GM23248 (cell line): ENCODE measurements around the gene CD38.

Experiments
- EZH2 ChIP-seq: fragments of 200-600 bp; sonication (generic); IDR thresholded peaks from 2 replicates; pipeline ENCODE4 v1.6.1; 2018; ENCODE audit warnings: antibody characterized with exemption, mild to moderate bottlenecking; ENCODE audit not compliant: insufficient read depth, poor library complexity, severe bottlenecking
- EZH2phosphoT487 ChIP-seq: fragments of 200-600 bp; sonication (generic); IDR thresholded peaks from 2 replicates; pipeline ENCODE4 v1.6.1; 2018; ENCODE audit warnings: antibody characterized with exemption, moderate library complexity, mild to moderate bottlenecking, low read depth; ENCODE audit not compliant: insufficient read depth

DNA sequence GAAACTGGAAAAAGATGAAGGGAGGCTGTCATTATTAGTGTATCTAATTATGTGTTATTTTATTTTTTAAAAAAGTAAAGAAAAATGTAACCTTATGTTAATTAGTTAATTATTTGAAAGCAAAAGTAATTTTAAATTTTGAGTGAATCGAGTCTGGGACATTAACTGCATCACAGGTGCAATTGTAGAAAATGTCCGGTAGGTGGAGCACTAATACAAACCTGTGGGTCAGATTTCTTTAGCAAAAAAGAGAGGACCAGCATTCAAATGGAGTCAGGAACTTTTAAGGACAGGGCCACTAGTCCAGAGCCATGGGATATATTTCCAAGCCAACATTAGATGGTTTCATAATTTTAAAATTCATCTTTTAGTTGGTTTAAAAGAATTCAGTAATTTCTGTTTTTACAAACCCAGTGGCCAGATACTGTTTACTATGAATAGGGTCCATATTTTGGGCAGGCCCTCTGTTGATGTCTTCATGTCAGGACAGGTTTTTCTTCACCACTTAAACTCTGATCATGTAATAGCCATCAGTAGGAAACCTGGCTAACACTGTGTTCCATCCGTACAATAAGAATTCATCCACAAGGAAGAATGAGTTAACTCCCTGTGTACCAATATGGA, 48.1 kb upstream of the CD38 start:
- TF ChIP-seq EZH2 (no peak), EZH2phosphoT487 (no peak)
